KMS-11 (cell line): ENCODE results near the gene BDH1.
A peak's percentile ranks its signal among the peaks of the same experiment; 100 is the strongest.

ENCODE experiments used
- H2AFZ ChIP-seq: fragments of 200-600 bp; sonication (generic); 2 replicates; pipeline ENCODE4 v1.6.1; 2016; ENCODE audit warnings: antibody characterized with exemption, mixed run types, low read depth
- H3K27ac ChIP-seq: fragments of 200-600 bp; sonication (generic); 2 replicates; pipeline ENCODE4 v1.6.1; 2016; ENCODE audit warnings: mild to moderate bottlenecking, mixed run types
- H3K27me3 ChIP-seq: fragments of 200-600 bp; sonication (generic); 2 replicates; pipeline ENCODE4 v1.6.1; 2017; ENCODE audit warnings: mild to moderate bottlenecking, low read depth, mixed run types, moderate library complexity; ENCODE audit not compliant: insufficient read depth
- H3K36me3 ChIP-seq: fragments of 200-600 bp; sonication (generic); 2 replicates; pipeline ENCODE4 v1.6.1; 2017; ENCODE audit warnings: mild to moderate bottlenecking, mixed run types; ENCODE audit not compliant: insufficient read depth
- H3K4me1 ChIP-seq: fragments of 200-600 bp; sonication (generic); 2 replicates; pipeline ENCODE4 v1.6.1; 2016; ENCODE audit warnings: mild to moderate bottlenecking, low read depth, mixed run types; ENCODE audit not compliant: poor library complexity, severe bottlenecking
- H3K4me2 ChIP-seq: fragments of 200-600 bp; sonication (generic); 2 replicates; pipeline ENCODE4 v1.7.0; 2016; ENCODE audit warnings: mild to moderate bottlenecking, mixed run types
- H3K4me3 ChIP-seq: fragments of 200-600 bp; sonication (generic); IDR thresholded peaks from 2 replicates; pipeline ENCODE4 v1.6.1; 2017; ENCODE audit warnings: low read depth, low read length, mixed read lengths; ENCODE audit not compliant: insufficient read depth
- H3K79me2 ChIP-seq: fragments of 200-600 bp; sonication (generic); 2 replicates; pipeline ENCODE4 v1.6.1; 2016; ENCODE audit warnings: low read depth, mixed run types; ENCODE audit not compliant: insufficient read depth
- H3K9ac ChIP-seq: fragments of 200-600 bp; sonication (generic); 2 replicates; pipeline ENCODE4 v1.6.1; 2016; ENCODE audit warnings: mild to moderate bottlenecking, mixed run types
- H4K20me1 ChIP-seq: fragments of 200-600 bp; sonication (generic); 2 replicates; pipeline ENCODE4 v1.6.1; 2016; ENCODE audit warnings: mild to moderate bottlenecking, mixed run types; ENCODE audit not compliant: insufficient read depth
- CTCF ChIP-seq: fragments of 200-600 bp; sonication (generic); conservative IDR thresholded peaks from 2 replicates; pipeline ENCODE4 v1.6.1; 2017; ENCODE audit warnings: low read depth, mild to moderate bottlenecking, antibody characterized with exemption, low read length, moderate library complexity, mixed read lengths

The BDH1 gene

DNA sequence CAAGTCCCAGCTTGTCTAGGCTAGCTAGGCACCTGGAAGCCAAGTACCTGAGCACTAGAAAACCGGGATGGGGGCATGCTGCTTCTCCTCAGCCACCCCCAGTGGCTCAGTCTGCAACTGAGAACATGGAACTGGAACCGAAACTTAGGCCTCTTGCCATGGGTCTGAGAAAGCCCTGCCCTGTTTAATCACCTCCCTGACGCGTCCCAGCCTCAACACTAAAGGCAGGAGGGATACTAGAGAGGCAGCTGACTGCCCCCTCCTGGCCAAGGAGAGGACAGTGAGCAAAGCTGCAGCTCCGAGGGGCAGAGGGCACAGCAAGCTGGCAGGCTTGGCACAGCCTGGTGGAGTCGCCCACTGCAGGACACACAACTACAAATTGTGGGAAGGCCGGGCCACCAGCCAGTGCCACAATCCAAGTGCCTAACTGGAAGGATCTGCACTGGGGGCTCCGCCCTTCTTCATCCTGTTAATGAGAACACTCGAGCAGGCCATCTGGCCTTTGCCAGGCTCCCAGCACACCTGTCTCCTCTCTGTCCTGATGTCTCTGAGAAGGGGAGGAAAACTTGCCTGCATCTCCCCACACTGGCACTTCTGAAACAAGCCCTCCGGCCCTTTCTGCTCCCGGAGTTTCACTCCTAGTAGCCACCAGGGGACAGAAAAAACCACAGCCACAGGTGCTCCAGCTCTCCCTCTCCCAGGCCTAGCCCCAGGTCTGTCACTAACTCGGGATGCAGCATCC lies 53.7 kb downstream of the BDH1 start:
- H3K4me1 ChIP-seq = peaks cover 11% of the 10 kb centered on the region
- H3K4me3 ChIP-seq = no peak overlapping the region
- peak; percentile 62 for TF ChIP-seq CTCF
- no peaks in the 10 kb centered on the region for H3K27me3 ChIP-seq
- peak overlapping the region; percentile 23; the same call in 1 of the 2 replicates for H3K4me2 ChIP-seq
- no peaks in the 10 kb centered on the region for H3K79me2 ChIP-seq
- no peak overlapping the region for H3K9ac ChIP-seq
- no peak overlapping the region for H3K27ac ChIP-seq
- H4K20me1 ChIP-seq = no peaks in the 10 kb centered on the region
- no peaks in the 10 kb centered on the region for H3K36me3 ChIP-seq
- H2AFZ ChIP-seq = peak overlapping the region; percentile 45; the same call in 1 of the 2 replicates

DNA sequence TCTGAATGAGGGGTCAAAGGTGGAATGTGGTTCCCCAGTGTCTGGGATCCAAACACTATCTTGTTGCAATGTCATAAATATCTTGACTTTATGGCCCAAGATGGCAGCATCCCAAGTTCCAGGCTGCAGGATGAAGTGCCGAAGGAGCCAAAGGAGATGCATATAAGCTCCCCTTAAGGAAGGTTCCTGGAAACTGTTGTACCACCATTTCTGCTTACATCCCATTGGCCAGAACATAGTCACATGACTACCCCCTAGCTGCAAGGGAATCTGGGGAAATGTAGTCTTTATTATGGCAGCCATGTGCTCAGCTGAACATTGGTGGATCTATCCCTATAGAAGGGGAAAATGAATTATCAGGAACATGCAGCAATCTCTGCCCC lies 54.3 kb downstream of the BDH1 start:
- H3K36me3 ChIP-seq = no peaks in the 10 kb centered on the region
- no peak overlapping the region for H3K9ac ChIP-seq
- H3K79me2 ChIP-seq = no peaks in the 10 kb centered on the region
- no peak for TF ChIP-seq CTCF
- H3K27ac ChIP-seq = no peak overlapping the region
- no peaks in the 10 kb centered on the region for H4K20me1 ChIP-seq
- no peak overlapping the region for H3K4me3 ChIP-seq
- H3K27me3 ChIP-seq = no peaks in the 10 kb centered on the region
- peak overlapping the region; percentile 23; the same call in 1 of the 2 replicates for H3K4me2 ChIP-seq
- peaks cover 11% of the 10 kb centered on the region for H3K4me1 ChIP-seq
- H2AFZ ChIP-seq = peak overlapping the region; percentile 45; the same call in 1 of the 2 replicates

DNA sequence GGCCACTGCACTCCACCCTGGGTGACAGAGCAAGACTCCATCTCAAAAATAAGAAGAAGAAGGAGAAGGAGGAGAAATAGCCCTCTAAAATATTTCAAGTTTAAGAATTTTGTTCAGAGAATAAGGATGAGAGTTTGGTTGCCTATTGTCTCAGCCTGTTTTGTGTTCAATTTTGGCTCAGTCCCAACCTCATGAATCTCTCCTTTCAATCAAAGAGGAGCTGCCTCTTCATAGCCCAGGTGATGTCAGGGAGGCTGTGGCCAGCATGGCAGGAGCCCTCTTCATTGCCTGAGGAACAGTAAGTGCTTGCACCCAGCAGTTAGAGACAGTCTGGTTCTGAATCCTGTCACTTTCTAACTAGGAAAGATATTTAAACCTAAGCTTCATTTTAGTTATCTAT lies 55.0 kb downstream of the BDH1 start:
- Histone ChIP-seq H3K79me2 (no peaks in the 10 kb centered on the region), H3K36me3 (no peaks in the 10 kb centered on the region), H3K27me3 (no peaks in the 10 kb centered on the region), H3K27ac (no peak overlapping the region), H2AFZ (0 out of 2 replicates have a peak overlapping the region, but pooled peaks have one; percentile 45), H3K4me2 (no peak overlapping the region), H3K4me1 (peaks cover 11% of the 10 kb centered on the region), H4K20me1 (no peaks in the 10 kb centered on the region), H3K4me3 (no peak overlapping the region), H3K9ac (no peak overlapping the region)
- TF ChIP-seq CTCF = no peak

GRCh38 chr3:197499427-197499826 lies 56.3 kb downstream of the BDH1 start:
- Histone ChIP-seq H3K36me3 (no peaks in the 10 kb centered on the region), H3K4me2 (no peak overlapping the region), H4K20me1 (no peaks in the 10 kb centered on the region), H3K9ac (no peak overlapping the region), H3K4me1 (peaks cover 20% of the 10 kb centered on the region), H3K27me3 (no peaks in the 10 kb centered on the region), H3K27ac (no peak overlapping the region), H3K4me3 (no peak overlapping the region), H3K79me2 (no peaks in the 10 kb centered on the region), H2AFZ (no peak overlapping the region)
- TF ChIP-seq CTCF = no peak
